Activated CD4-positive, alpha-beta T cell treated with anti-CD3 and anti-CD28 coated beads, Interleukin-2, amount 10 ng/mL, durations not matched to agents 7 days and 5 days (primary cell): Measurements from ENCODE around the gene HSPG2. TPM values are rescaled to one million over a fixed set of nuclear protein-coding genes. Genes with fewer than 3 reads are reported as not detected.
"Not testable (repeated sequence)": the region's sequence is repeated elsewhere in the genome, so short reads cannot be mapped to it uniquely, and the experiment has no call there.

Source experiments
- CTCF ChIA-PET: fragments of 350-600 bp; sonication (Branson Sonifier 250); formaldehyde crosslinking; loops from one replicate; lab custom pipeline; 2021; ENCODE audit warnings: antibody characterized with exemption; lab: Charles Lee
- POLR2A ChIA-PET: fragments of 350-600 bp; sonication (Branson Sonifier 250); formaldehyde crosslinking; loops from one replicate; lab custom pipeline; 2021; ENCODE audit warnings: antibody characterized with exemption; lab: Charles Lee
- DNase-seq: peaks from one replicate; pipeline ENCODE4 v3.0.0-alpha.2; 2020
- H3K27ac Mint-ChIP-seq: one replicate; pipeline ENCODE4 v1.8.0; 2021; ENCODE audit warnings: mild to moderate bottlenecking, moderate library complexity, mixed read lengths
- H3K27me3 Mint-ChIP-seq: one replicate; pipeline ENCODE4 v1.8.0; 2021; ENCODE audit warnings: mixed read lengths
- H3K36me3 Mint-ChIP-seq: one replicate; pipeline ENCODE4 v1.8.0; 2021; ENCODE audit warnings: low read depth, mixed read lengths
- H3K4me1 Mint-ChIP-seq: one replicate; pipeline ENCODE4 v1.8.0; 2021; ENCODE audit warnings: mixed read lengths
- H3K4me3 Mint-ChIP-seq: one replicate; pipeline ENCODE4 v1.8.0; 2021; ENCODE audit warnings: mild to moderate bottlenecking, moderate library complexity, mixed read lengths
- H3K9me3 Mint-ChIP-seq: one replicate; pipeline ENCODE4 v1.8.0; 2021; ENCODE audit warnings: mixed read lengths
- total RNA-seq, 2 experiments: library from RNA; stranded (reverse); gene quantifications; one replicate each; pipeline ENCODE4 v1.2.3, GENCODE V29; 2021

HSPG2 gene
- total RNA-seq, 2 experiments from 2014 or later = 1.9 to 2.3 TPM

DNA sequence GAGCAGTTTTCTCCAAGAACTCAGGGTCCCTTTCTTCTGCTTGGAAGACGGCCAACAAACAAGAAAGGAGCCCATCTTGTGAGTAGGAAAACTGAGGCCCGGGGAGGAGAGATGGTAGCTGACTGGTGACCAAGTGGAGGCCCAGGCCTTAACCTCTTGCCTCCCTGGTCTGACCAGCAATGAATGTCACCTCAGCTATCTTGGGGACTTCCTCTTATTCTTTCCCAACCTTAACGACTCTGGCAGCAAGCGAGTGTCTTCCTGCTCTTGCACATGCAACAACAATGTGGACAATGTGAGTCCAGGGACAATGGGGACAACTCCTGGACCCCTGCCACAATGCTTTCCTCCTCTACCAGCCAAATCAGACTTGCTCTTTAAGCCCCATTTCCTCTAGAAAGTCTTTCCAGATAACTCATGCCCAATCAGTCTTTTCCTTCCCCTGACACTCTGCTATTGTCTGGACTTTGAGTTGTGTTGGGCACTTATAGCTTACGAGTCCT is 12.6 kb downstream of the HSPG2 start:
- POLR2A ChIA-PET = no interaction called here
- CTCF ChIA-PET = no interaction called here
- Mint-ChIP-seq H3K4me3 (no peak overlapping the region), H3K27ac (no peak overlapping the region), H3K9me3 (no peaks in the 10 kb centered on the region), H3K4me1 (no peaks in the 10 kb centered on the region), H3K36me3 (no peaks in the 10 kb centered on the region), H3K27me3 (no peaks in the 10 kb centered on the region)
- no peak for DNase-seq

DNA sequence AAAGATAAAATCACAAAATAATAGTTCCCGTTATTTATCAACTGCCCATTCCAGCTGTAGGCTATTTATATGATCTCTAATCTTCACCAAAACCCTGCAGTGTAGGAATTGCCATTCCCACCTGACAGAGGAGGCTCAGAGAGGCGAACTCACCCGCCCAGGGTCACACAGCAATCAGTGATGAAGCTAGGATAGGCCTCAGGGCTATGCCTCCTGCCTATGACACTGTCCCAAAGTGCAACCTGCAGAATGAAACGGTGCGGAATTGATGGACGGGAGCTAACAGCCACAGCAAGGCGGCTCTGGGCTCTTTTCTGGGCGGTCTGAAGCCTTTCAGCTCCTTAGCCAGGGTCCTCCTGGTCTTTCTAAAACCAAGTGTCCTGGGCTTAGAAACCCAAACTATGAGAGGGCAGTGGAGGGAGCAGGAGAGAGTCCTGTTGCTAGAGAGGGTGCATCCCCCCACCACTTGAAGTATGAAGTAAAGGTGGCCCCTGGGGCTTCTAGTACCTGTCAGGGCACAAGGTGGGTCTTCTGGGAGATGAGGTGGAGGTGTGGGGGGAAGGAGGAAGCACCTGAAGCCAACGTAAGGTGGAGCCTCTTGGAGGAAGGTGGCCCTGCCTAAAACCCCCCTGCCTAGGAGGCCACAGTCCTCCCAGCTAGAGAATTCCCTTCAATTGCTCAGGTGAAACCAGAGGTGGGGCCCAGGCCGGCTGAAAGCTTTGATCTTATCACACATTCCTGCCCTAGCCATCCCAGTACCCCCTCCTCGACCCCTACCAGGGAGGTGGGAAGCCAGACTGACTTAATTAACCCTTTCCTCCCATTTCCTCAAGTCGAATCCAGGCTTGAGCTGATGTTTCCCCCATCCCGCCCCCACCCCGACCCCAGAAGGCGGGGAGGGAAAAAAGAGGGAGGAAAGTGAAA is 14.8 kb downstream of the HSPG2 start:
- H3K4me1 Mint-ChIP-seq = no peaks in the 10 kb centered on the region
- POLR2A ChIA-PET = interaction anchor here (0.6 kb wide), 1 partner anchor 101 kb away, joined by 8 read pairs; no protein-coding TSS in a partner anchor

DNA sequence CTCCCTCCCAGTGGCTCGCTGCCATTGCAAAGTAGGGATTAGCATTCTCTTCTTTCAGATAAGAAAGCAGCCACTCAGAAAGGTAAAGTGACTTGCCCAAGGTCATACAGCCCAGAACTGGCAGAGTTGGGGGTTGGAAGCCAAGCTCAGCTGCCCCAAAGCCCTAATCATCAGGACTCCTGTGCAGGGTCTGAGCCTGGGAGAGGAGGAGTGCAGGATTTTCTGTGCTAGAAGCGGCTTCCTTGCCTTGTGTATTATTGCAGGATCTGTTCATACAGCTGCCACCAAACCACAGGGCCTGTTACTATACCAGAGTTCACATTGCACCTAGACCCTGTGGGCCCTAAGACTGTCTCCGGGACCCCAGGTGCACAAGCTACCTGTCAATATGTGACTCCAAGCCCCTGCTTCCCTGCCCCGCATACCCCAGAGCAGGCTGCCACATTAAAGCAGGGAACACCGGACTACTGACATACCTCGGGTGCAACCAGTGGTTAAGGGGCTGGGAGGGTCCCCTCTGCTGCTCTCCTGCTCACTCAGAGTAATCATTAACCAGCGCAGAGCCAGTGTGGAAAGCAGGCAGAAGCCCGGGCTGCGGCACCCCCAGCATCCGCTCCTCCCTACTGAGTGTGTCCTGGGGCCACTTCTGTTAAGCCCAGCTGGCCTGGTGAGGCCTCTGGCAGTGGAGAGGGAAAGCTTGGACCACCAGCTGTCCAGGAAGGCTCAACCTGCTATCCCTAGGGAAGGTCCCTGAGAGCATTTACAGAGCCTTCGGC is 15.8 kb downstream of the HSPG2 start:
- ChIA-PET CTCF (interaction anchor here (0.6 to 0.8 kb wide), 2 partner anchors 13 to 507 kb away, joined by 3 to 4 read pairs; no protein-coding TSS in a partner anchor), POLR2A (no interaction called here)
- no peak overlapping the region for H3K4me3 Mint-ChIP-seq
- no peaks in the 10 kb centered on the region for H3K9me3 Mint-ChIP-seq
- no peaks in the 10 kb centered on the region for H3K4me1 Mint-ChIP-seq
- no peak for DNase-seq
- no peaks in the 10 kb centered on the region for H3K27me3 Mint-ChIP-seq
- H3K36me3 Mint-ChIP-seq = no peaks in the 10 kb centered on the region
- H3K27ac Mint-ChIP-seq = no peak overlapping the region

More for the DNA sequence above, 14.8 kb downstream of the HSPG2 start:
- DNase-seq = no peak
- Mint-ChIP-seq H3K27ac (no peak overlapping the region), H3K27me3 (no peaks in the 10 kb centered on the region), H3K9me3 (no peaks in the 10 kb centered on the region), H3K36me3 (no peaks in the 10 kb centered on the region), H3K4me3 (no peak overlapping the region)
- CTCF ChIA-PET = interaction anchor here (1.3 to 1.6 kb wide), 2 partner anchors 11 to 13 kb away, joined by 3 read pairs; no protein-coding TSS in a partner anchor

DNA sequence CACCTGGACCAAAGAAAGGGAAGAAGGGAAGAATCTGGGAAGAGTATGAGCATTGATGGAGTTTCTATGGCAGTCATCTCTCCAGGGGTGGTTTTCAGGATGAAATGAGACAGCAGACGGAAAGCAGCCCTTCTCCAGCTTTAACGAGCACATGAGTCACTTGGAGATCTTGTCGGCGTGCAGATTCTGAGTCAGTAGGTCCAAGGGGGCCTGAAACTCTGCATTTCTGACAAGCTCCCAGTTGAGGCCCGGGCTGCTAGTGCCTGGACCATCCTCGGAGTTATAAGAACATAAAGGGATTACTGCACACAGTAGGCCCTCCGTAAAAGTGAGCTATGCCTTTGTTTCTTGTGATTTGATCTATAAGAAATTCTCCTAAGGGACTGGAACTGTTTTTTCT is 17.6 kb downstream of the HSPG2 start:
- DNase-seq = no peak
- Mint-ChIP-seq H3K27ac (no peak overlapping the region), H3K9me3 (no peaks in the 10 kb centered on the region), H3K36me3 (no peaks in the 10 kb centered on the region), H3K4me1 (no peaks in the 10 kb centered on the region), H3K4me3 (no peak overlapping the region), H3K27me3 (no peaks in the 10 kb centered on the region)
- CTCF ChIA-PET = interaction anchor here (1.4 kb wide), 1 partner anchor 16 kb away, joined by 3 read pairs; no protein-coding TSS in a partner anchor
- POLR2A ChIA-PET = no interaction called here

DNA sequence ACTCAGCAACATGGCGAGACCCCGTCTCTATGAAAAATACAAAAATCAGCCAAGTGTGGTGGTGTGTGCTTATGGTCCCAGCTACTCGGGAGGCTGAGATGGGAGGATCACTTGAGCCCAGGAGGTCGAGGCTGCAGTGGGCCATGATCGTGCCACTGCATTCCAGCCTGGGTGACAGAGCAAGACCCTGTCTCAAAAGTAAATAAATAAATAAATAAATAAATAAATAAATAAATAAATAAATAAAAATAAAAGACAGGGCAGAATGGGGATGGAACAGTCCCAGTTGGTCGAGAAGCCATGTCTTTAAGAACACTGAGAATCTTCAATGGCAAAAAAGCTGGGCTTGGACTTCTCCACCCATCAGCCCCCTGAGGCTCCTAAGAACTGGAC is 19.9 kb downstream of the HSPG2 start:
- H3K36me3 Mint-ChIP-seq, H3K9me3 Mint-ChIP-seq, DNase-seq, POLR2A ChIA-PET, H3K4me3 Mint-ChIP-seq, H3K27me3 Mint-ChIP-seq, H3K4me1 Mint-ChIP-seq, H3K27ac Mint-ChIP-seq: not testable (repeated sequence)
- CTCF ChIA-PET = interaction anchor here (0.6 kb wide), 1 partner anchor 77 kb away, joined by 6 read pairs; no protein-coding TSS in a partner anchor

DNA sequence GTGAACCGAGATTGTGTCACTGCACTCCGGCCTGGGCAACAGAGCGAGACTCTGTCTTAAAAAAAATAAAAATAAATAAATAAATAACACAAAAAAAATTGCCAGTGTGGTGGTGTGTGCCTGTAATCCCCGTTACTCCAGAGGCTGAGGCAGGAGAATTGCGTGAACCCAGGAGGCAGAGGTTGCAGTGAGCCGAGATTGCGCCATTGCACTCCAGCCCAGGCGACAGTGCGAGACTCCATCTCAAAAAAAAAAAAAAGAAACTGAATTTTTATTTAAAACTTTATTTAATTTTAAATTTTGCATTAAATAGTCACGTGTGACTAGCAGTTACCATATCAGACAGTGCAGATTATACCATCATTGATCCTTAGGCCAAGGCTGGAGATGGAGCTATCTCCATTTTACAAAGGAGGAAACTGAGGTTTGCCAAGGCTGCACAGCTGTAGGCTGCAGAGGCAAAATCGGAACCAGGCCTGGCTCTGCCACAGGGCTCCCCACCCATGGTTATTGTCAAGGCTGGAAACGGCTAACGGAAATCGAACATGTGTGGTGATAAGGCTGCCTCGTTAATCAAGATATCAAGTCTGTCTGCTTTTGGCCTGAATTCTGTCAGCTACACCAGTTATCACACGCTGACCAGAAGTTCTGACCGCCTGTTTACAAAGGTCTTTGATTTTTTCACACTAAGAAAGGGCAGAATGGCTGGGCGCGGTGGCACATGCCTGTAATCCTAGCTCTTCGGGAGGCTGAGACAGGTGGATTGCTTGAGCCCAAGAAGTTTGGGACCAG is 20.5 kb downstream of the HSPG2 start:
- no peak overlapping the region for H3K4me3 Mint-ChIP-seq
- H3K36me3 Mint-ChIP-seq = no peaks in the 10 kb centered on the region
- POLR2A ChIA-PET = no interaction called here
- H3K4me1 Mint-ChIP-seq = peaks cover 5% of the 10 kb centered on the region
- no peak for DNase-seq
- no peaks in the 10 kb centered on the region for H3K9me3 Mint-ChIP-seq
- no peaks in the 10 kb centered on the region for H3K27me3 Mint-ChIP-seq
- CTCF ChIA-PET = interaction anchor here (0.6 kb wide), 1 partner anchor 78 kb away, joined by 6 read pairs; no protein-coding TSS in a partner anchor
- H3K27ac Mint-ChIP-seq = no peak overlapping the region

DNA sequence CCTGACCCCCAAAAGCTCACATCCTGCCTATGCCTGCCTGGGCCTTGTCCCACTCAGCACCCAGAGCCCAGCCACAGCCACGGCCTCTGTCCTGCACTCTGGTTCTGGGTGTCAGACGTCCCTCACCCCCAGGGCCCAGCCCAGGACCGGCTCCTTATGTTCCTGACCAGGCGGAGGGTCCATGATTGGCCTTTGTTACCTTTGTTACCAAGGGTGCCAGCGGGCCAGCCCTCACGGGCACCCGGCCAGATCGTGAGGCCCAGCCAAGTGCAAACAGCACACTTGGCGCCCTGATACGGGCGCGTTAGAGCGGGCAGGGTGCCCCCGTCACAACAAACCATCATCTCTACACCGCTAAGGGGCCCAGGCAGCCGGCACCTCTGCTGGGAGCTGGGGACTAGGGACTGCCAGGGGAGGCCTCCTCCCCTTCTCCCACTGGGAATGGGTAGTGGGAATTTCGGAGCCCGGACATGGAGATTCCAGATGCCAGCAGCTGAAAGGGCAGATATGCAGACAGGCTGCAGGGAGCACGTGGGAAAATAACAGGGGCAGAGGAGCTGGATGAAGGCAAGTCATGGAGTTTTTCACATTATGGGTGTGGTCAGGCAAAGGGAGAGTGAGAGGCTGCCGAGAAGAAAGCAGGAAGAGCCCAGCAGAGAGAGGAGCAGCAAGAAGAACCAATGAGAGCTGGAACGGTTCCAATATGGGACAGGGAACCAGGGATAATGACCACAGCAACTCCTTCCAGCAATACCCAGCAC is 22.1 kb downstream of the HSPG2 start:
- no peaks in the 10 kb centered on the region for H3K27me3 Mint-ChIP-seq
- CTCF ChIA-PET = interaction anchor here (0.6 kb wide), 1 partner anchor 39 kb away, joined by 3 read pairs; no protein-coding TSS in a partner anchor
- H3K27ac Mint-ChIP-seq = peak overlapping the region; percentile 54
- H3K4me1 Mint-ChIP-seq = peaks cover 8% of the 10 kb centered on the region
- H3K9me3 Mint-ChIP-seq = no peaks in the 10 kb centered on the region
- DNase-seq = no peak
- H3K4me3 Mint-ChIP-seq = no peak overlapping the region
- no peaks in the 10 kb centered on the region for H3K36me3 Mint-ChIP-seq
- POLR2A ChIA-PET = no interaction called here

DNA sequence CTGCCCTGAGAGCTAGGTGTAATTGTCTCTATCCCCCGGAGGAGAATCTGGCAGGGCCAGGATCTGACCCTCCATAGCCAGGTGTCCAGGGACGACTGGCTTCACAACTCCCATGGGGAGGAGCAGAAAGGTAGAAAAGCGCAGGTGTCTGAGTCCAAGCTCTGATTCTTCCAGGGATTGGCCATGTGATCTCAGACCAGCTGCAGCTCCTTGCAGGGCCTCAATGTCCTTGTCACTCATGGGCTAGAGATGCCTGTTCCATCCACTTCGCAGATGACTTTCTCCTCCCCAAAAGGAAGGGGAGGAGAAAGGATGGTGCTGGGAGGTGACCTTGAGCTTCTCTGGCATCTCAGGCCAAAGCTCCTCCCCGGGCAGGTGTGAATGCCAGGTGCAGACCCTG is 22.7 kb downstream of the HSPG2 start:
- no peaks in the 10 kb centered on the region for H3K36me3 Mint-ChIP-seq
- DNase-seq = no peak
- peaks cover 14% of the 10 kb centered on the region for H3K4me1 Mint-ChIP-seq
- no peak overlapping the region for H3K4me3 Mint-ChIP-seq
- H3K27ac Mint-ChIP-seq = no peak overlapping the region
- H3K27me3 Mint-ChIP-seq = no peaks in the 10 kb centered on the region
- POLR2A ChIA-PET = no interaction called here
- CTCF ChIA-PET = interaction anchor here (0.6 to 1.4 kb wide), 2 partner anchors 14 to 40 kb away, joined by 3 read pairs; no protein-coding TSS in a partner anchor
- no peaks in the 10 kb centered on the region for H3K9me3 Mint-ChIP-seq

DNA sequence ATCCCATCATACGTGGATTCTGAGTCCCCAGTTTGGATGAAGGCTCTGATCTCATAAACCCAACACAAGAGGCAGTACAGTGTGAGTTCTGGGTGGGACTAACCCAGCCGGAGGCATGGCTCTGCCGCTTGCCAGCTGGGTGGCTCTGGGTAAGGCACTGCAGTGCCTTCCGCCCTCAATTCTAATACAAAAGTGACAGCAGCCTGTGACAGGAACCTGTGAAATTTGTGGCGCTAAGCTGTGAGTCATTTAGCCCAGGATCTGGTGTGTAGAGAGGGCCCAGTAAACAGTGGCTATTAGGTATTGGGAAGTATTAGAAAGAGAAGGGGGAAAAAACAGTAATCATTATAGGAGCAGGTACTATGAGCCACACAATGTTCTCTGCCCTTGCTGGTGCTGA is 23.3 kb downstream of the HSPG2 start:
- no peak overlapping the region for H3K27ac Mint-ChIP-seq
- no peak for DNase-seq
- no peaks in the 10 kb centered on the region for H3K36me3 Mint-ChIP-seq
- H3K4me1 Mint-ChIP-seq = peaks cover 14% of the 10 kb centered on the region
- H3K4me3 Mint-ChIP-seq = no peak overlapping the region
- H3K9me3 Mint-ChIP-seq = no peaks in the 10 kb centered on the region
- no peaks in the 10 kb centered on the region for H3K27me3 Mint-ChIP-seq
- ChIA-PET CTCF (interaction anchor here (1.4 kb wide), 1 partner anchor 14 kb away, joined by 3 read pairs; no protein-coding TSS in a partner anchor), POLR2A (no interaction called here)

DNA sequence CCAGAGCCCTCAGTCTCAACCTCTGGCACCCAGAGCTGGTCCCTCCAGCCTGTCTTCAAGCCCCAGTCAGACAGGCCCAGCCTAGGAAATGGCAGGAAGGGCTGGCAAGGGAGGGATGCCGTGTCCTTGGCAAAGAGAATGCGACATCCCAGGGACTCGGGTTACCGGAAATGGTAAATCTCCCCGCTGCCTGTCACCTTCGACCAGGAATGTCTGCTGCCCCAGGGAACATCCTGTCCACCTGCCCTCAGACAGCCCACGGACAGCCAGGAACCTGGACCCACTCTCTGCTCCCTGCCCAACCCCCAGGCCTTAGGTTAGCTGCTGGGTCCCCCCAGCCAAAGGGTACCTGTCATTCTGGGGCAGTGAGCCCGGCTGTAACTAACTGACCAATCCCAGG is 23.9 kb downstream of the HSPG2 start:
- Mint-ChIP-seq H3K27me3 (no peaks in the 10 kb centered on the region), H3K4me1 (peaks cover 14% of the 10 kb centered on the region), H3K36me3 (no peaks in the 10 kb centered on the region), H3K27ac (no peak overlapping the region), H3K4me3 (no peak overlapping the region), H3K9me3 (no peaks in the 10 kb centered on the region)
- ChIA-PET POLR2A (no interaction called here), CTCF (interaction anchor here (1.4 kb wide), 1 partner anchor 13 kb away, joined by 3 read pairs; no protein-coding TSS in a partner anchor)
- no peak for DNase-seq

DNA sequence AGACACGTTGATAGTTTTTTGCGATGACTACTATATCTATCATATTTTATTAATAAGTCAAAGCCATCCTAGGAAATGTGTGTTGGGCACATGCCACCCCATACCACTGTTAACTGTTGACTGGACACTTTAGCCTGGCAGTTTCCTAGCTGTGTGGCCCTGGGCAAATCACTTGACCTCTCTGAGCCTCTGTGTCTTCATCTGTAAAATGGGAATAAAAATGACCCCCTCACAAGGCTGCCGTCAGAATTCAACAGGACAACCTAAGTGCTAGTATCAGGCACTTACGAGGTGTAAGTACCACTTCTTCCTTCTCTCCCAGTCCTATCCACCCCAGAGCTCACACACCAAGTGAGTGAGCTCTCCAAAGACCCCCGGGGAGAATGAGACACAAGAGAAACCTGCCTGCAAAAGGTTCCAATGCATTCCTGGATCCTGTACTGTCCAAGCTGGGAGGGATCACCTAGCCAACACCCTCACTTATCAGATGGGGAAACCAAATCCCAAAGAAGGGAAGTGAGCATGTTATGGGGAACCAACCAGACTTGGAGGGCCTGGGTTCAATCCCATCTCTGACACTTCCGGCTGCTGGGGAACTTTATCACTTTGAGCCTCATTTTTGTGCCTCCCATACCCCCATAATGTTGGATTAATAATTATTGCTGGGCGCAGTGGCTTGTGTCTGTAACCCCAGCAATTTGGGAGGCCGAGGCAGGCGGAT is 24.9 kb downstream of the HSPG2 start:
- no peaks in the 10 kb centered on the region for H3K36me3 Mint-ChIP-seq
- H3K27ac Mint-ChIP-seq = no peak overlapping the region
- ChIA-PET CTCF (no interaction called here), POLR2A (no interaction called here)
- no peak for DNase-seq
- no peaks in the 10 kb centered on the region for H3K27me3 Mint-ChIP-seq
- no peak overlapping the region for H3K4me3 Mint-ChIP-seq
- no peaks in the 10 kb centered on the region for H3K9me3 Mint-ChIP-seq
- peaks cover 14% of the 10 kb centered on the region for H3K4me1 Mint-ChIP-seq
